SJCRH30 (cell line): ENCODE results near the gene COX18. TPM values are rescaled to one million over a fixed set of nuclear protein-coding genes. Genes with fewer than 3 reads are reported as not detected.

ENCODE experiments used
- DNase-seq, 2 experiments: peaks; one replicate each; pipeline ENCODE4 v3.0.0-alpha.2; 2015 to 2020
- H3K27ac ChIP-seq: fragments of 250-450 bp; sonication (Bioruptor Pico); 2 replicates; pipeline ENCODE4 v1.5.1; 2020; ENCODE audit warnings: mild to moderate bottlenecking, moderate library complexity
- H3K27me3 ChIP-seq: fragments of 250-450 bp; sonication (Bioruptor Pico); 2 replicates; pipeline ENCODE4 v1.5.1; 2020; ENCODE audit warnings: mild to moderate bottlenecking, moderate library complexity
- H3K36me3 ChIP-seq: fragments of 250-450 bp; sonication (Bioruptor Pico); 2 replicates; pipeline ENCODE4 v1.5.1; 2020; ENCODE audit warnings: mild to moderate bottlenecking, moderate library complexity
- H3K4me1 ChIP-seq: fragments of 250-450 bp; sonication (Bioruptor Pico); 2 replicates; pipeline ENCODE4 v1.5.1; 2020; ENCODE audit warnings: mild to moderate bottlenecking, moderate library complexity
- H3K4me3 ChIP-seq: fragments of 250-450 bp; sonication (Bioruptor Pico); 2 replicates; pipeline ENCODE4 v1.5.1; 2020; ENCODE audit warnings: mild to moderate bottlenecking, moderate library complexity
- H3K9me3 ChIP-seq: fragments of 250-450 bp; sonication (Bioruptor Pico); replicated peaks from 2 replicates; pipeline ENCODE4 v1.5.1; 2020; ENCODE audit warnings: mild to moderate bottlenecking, moderate library complexity
- total RNA-seq: library from RNA; depleted of rRNA; stranded (reverse); fragments of >200 nt; shearing (Covaris generic); gene quantifications from 2 replicates; pipeline ENCODE4 v1.2.3, GENCODE V29; 2014; rRNA removed

Gene COX18, protein sequence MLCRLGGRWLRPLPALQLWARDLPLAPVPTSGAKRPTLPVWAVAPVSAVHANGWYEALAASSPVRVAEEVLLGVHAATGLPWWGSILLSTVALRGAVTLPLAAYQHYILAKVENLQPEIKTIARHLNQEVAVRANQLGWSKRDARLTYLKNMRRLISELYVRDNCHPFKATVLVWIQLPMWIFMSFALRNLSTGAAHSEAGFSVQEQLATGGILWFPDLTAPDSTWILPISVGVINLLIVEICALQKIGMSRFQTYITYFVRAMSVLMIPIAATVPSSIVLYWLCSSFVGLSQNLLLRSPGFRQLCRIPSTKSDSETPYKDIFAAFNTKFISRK
- total RNA-seq, result 25.8 and 28.4 TPM in 2 replicates

DNA sequence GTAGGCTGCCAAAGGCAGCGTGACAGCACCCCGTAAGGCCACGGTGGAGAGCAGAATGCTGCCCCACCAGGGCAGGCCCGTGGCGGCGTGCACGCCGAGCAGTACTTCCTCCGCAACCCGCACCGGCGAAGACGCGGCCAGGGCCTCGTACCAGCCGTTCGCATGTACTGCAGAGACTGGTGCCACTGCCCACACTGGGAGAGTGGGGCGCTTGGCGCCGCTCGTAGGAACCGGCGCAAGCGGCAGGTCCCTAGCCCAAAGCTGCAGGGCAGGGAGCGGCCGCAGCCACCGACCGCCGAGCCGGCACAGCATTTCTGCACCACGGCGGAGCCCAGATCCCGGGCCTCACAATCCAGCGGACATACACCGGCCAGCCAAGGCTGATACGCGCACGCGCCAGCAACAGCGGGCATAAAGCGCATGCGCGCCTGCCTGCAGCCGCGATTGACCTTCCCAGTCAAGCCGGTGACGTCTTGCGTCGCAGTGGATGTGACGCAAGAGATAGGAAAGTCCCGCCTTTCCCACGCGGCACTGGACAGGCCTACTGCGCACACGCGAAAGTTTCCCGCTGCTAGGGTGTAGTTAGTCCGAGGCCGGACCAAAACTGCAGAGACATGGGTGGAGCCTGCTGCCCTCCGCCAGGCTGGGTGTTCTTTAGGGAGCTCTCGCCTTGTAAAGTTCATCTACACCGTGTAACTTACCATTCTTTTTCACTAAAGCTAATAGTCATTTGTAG is at the start of gene COX18:
TSS of gene COX18 (minus strand) at position 379 of the 736 bp plus-strand sequence. CDS start at position 312, 67 bp downstream.
- no peaks in the 10 kb centered on the region for H3K27me3 ChIP-seq
- peak; percentile 99 for DNase-seq
- peak within 1 kb of the TSS; percentile 87 for H3K4me3 ChIP-seq
- peak within 1 kb of the TSS; percentile 81 for H3K27ac ChIP-seq
- H3K4me1 ChIP-seq, result peaks cover 5% of the 10 kb centered on the region; the same call in 1 of the 2 replicates
- H3K9me3 ChIP-seq, result no peaks in the 10 kb centered on the region
- peaks cover 14% of the 10 kb centered on the region for H3K36me3 ChIP-seq

DNA sequence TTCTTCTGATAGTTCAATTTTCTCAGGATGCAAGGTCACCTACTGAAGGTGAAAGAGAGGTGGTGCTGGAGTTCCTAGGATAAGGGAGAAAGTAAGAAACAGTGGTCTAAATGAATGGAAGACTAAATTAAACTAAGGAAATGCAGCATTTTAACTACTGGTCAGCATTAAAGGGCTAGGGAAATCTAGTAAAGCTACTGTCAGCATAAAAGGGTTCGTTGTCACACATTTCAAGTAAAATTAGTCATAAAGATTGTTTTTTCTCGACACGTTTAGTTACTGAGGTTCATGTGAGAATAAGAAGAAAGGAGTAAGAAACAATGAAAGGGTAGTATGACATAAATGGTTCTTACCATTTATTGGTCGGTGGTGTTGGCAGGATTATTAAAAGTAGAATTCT is 40.0 kb upstream of the COX18 start:
- no peak for DNase-seq
- Histone ChIP-seq H3K36me3 (peaks cover 85% of the 10 kb centered on the region), H3K9me3 (no peaks in the 10 kb centered on the region), H3K4me1 (no peaks in the 10 kb centered on the region), H3K27ac (no peak overlapping the region), H3K27me3 (no peaks in the 10 kb centered on the region), H3K4me3 (no peak overlapping the region)

DNA sequence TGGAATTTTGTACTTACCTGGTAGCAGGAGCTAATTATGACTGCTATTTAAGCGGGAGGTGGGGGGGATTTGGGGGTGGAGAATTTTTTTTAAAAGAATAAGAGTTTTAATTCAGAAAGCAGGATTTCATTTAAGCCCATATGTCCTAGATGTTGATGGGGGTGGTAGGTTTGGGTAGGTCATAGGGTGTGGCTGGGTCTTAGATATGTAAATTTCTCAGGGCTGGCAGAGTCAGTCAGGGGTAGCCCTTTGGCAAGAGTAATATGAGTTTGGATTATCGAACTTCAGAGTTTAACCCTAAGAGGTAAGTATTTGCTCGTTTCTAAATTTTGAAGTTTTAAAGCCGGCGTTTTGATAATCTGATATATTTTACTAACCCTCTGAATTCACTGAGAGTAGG is 35.2 kb upstream of the COX18 start:
- H3K9me3 ChIP-seq, result no peaks in the 10 kb centered on the region
- no peak overlapping the region for H3K4me3 ChIP-seq
- no peak for DNase-seq
- no peak overlapping the region for H3K27ac ChIP-seq
- H3K36me3 ChIP-seq, result peaks cover 80% of the 10 kb centered on the region
- H3K4me1 ChIP-seq, result no peaks in the 10 kb centered on the region
- no peaks in the 10 kb centered on the region for H3K27me3 ChIP-seq

DNA sequence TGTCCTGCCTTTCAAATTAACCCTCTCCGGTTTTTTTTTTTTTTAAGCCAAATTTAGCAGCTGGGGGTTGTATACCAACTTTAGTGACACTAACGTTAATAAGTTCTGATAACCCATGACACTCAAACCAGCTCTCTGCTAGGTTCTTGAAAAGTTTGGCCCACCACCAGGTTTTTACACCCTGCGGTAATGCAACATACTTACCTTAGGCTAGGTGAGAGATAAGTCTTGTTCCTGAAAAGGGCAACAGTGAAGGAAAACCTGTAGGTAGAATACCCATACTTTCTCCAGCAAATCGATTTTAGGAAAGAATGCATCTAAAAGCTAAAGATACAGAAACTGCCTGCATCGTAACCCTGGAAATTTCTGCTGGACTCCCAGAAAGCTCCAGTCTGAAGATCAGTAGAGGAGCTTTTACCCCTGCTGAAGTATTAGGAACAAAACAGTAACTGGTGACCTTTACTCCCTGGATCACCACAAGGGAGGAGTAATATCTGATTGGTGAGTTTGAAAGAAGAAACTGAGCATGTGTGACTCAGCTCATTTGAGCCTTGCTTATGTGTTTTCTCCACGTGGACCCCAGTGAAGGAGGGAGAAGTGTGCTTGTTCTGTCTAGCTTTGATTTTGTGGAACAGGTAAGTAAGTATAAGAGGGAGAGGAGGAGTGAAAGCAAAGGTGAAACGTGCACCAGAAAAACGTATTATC is 34.4 kb upstream of the COX18 start:
- DNase-seq, result no peak
- Histone ChIP-seq H3K4me3 (no peak overlapping the region), H3K27ac (no peak overlapping the region), H3K4me1 (no peaks in the 10 kb centered on the region), H3K9me3 (no peaks in the 10 kb centered on the region), H3K36me3 (peaks cover 73% of the 10 kb centered on the region), H3K27me3 (no peaks in the 10 kb centered on the region)

DNA sequence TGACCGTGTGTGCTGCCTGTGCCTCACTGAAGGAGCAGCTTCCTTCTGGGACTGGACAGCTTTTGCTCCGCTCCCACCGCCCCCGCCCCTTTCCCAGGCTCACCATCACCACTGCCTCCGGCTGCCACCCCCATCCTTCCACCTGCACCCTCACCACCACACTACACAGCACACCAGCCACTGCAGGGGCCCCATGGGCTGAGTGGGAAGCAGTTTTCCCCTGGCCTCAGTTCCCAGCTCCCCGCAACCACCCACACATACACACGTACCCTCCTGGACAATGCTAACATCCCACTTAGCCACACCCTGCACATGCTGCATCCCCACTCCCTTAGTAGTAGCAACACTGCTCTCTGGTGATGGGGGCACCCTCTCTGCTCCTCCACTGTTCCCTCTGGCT is 29.6 kb upstream of the COX18 start:
- Histone ChIP-seq H3K27ac (no peak overlapping the region), H3K9me3 (no peaks in the 10 kb centered on the region), H3K4me1 (no peaks in the 10 kb centered on the region), H3K4me3 (no peak overlapping the region), H3K27me3 (no peaks in the 10 kb centered on the region), H3K36me3 (peaks cover 79% of the 10 kb centered on the region)
- DNase-seq, result no peak

DNA sequence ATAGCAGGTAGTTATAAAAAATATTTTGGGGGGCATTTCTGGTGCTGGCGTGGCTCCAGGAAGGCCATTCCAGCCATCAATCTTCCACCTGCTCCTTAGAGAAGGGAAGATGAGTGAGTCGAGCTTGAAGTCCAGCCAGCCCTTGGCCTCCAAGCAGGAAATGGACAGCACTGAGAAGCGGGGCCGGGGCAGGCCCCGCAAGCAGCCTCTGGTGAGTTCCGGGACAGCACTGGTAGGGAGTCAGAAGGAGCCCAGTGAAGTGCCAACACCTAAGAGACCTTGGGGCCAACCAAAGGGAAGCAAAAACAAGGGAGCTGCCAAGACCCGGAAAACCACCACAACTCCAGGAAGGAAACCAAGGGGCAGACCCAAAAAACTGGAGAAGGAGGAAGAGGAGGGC is 29.2 kb upstream of the COX18 start:
- Histone ChIP-seq H3K36me3 (peaks cover 79% of the 10 kb centered on the region), H3K27ac (no peak overlapping the region), H3K4me3 (no peak overlapping the region), H3K27me3 (no peaks in the 10 kb centered on the region), H3K4me1 (no peaks in the 10 kb centered on the region), H3K9me3 (no peaks in the 10 kb centered on the region)
- no peak for DNase-seq

DNA sequence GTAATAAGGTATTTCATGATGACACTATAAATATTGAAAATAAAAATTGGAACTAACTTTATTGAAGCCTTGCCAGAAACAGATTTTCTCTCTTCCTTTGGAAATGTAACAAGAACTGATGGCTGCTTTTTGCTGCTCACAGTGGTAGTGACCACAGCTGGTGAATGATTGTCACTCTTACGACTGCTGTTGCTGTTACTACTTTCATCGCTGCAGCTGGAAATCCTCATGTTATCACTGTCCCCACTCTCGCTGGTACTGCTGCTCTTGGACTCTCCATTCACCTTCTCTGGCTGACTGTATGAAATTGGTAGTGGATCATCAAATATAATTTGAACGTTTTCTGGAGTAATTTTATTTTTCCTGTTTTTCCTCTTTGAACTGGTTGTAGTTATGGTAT is 28.5 kb upstream of the COX18 start:
- no peak overlapping the region for H3K27ac ChIP-seq
- H3K4me1 ChIP-seq, result no peaks in the 10 kb centered on the region
- H3K27me3 ChIP-seq, result no peaks in the 10 kb centered on the region
- DNase-seq, result no peak
- H3K9me3 ChIP-seq, result no peaks in the 10 kb centered on the region
- peaks cover 77% of the 10 kb centered on the region for H3K36me3 ChIP-seq
- H3K4me3 ChIP-seq, result no peak overlapping the region

DNA sequence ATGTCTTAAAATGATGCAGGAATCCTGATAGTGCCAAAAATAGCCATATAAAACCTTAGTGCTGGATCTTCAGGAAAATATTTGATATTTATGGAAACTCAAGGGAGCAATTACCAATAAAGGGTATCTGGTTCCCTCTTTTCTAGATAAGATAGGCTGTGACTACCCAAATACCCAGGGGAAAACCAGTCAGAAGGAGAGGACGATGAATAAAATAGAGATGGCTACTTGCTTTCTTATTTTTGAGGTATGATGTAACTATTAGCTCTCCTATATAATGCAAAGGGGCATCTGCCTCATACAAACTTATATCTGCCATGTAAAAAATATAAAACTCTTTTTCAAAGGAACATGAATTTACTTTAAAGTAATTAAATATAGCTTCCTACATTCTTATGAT is 23.4 kb upstream of the COX18 start:
- peaks cover 85% of the 10 kb centered on the region for H3K36me3 ChIP-seq
- no peaks in the 10 kb centered on the region for H3K27me3 ChIP-seq
- no peak for DNase-seq
- no peaks in the 10 kb centered on the region for H3K4me1 ChIP-seq
- no peak overlapping the region for H3K27ac ChIP-seq
- no peaks in the 10 kb centered on the region for H3K9me3 ChIP-seq
- no peak overlapping the region for H3K4me3 ChIP-seq

DNA sequence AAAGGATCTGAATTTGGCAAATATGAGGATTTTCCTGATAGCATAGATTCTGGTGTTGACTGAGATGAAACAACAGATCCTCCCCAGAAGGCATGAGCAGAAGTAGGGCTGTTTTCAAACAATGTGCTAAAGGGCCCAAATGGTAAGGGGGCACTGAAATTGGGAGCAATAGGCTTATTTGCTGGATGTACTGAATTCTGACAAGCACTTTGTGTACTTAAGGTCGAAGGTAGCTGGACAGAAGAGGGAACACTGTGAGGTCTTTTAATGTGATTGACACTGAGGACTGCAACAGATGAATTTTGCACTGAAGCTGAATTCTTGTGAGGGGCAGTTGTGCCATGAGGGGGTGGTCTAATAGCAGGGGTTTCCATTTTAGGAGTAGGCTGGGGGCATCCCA is 21.2 kb upstream of the COX18 start:
- DNase-seq, result no peak
- no peaks in the 10 kb centered on the region for H3K27me3 ChIP-seq
- no peak overlapping the region for H3K27ac ChIP-seq
- H3K36me3 ChIP-seq, result peaks cover 78% of the 10 kb centered on the region
- H3K9me3 ChIP-seq, result no peaks in the 10 kb centered on the region
- no peak overlapping the region for H3K4me3 ChIP-seq
- no peaks in the 10 kb centered on the region for H3K4me1 ChIP-seq

DNA sequence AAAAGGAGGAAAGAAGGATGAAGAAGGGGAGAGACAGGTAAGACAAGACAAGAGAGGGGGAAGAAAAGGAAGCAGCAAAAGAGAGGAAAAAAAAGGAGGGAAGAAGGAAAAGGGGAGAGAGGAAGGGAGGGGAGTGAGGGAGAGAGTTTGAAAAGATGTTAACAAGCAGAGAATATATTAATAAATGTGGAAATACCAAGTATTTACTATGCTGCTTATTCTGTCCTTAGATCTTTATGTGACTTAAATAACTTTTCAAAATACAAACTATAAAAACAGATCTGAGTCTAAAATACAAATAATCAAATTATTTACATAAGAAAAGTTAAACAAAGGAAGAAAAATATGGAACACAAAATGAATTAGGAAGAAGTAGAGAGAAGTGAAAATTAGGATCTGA is 18.4 kb upstream of the COX18 start:
- no peaks in the 10 kb centered on the region for H3K27me3 ChIP-seq
- no peaks in the 10 kb centered on the region for H3K9me3 ChIP-seq
- DNase-seq, result no peak
- no peaks in the 10 kb centered on the region for H3K4me1 ChIP-seq
- no peak overlapping the region for H3K27ac ChIP-seq
- peaks cover 75% of the 10 kb centered on the region for H3K36me3 ChIP-seq
- no peak overlapping the region for H3K4me3 ChIP-seq

DNA sequence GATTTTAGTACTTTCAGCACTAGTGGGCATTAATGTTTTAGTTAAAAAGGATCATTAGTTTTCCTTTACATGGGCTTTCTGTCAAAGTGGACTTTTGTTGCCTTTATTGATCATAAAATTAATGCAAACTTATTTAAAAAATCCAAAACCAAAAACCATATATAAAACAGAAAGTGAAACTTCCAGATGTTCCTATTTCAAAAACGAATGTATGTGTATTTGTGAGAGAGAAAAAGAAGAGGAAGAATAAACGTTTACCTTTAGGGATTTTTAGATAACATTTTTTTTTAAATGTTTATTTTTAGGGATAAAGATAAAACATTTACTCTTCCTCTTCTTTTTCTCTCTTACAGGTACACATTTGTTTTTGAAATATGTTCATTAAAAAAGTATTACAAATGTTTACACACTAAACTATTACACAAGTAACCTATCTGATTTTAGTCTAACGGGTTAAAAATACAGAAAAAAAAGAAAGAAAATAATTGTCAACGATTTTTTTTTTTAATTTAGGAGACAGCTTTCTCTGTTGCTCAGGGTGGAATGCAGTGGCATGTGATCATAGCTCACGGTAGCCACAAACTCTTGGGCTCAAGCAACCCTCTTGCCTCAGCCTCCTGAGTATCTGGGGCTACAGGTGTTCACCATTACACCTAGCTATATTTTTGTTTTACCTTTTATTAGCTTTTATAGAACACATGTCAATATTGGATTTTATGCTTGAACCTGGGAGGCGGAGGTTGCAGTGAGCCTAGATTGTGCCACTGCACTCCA is 16.8 kb upstream of the COX18 start:
- peaks cover 67% of the 10 kb centered on the region for H3K36me3 ChIP-seq

DNA sequence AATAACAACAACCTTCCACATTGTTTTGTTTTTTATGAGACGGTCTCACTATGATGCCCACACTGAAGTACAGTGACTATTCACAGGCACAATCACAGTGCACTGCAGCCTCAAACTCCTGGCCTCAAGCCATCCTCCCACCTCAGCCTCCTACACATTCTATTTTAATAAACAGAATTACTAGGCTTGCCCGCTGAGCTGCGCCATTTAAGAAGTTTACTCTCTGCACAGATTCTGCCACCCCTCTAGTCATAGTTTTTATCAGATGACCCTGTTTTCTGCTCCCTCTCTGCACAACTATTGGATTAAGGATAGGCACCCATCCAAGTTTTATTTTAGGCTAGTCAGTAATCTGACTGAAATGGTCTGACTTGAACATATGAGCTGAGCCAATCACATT is 11.3 kb upstream of the COX18 start:
- no peaks in the 10 kb centered on the region for H3K9me3 ChIP-seq
- DNase-seq, result no peak
- no peaks in the 10 kb centered on the region for H3K27me3 ChIP-seq
- no peak overlapping the region for H3K4me3 ChIP-seq
- no peak overlapping the region for H3K27ac ChIP-seq
- no peaks in the 10 kb centered on the region for H3K4me1 ChIP-seq
- H3K36me3 ChIP-seq, result peaks cover 77% of the 10 kb centered on the region

More for the DNA sequence above, 16.8 kb upstream of the COX18 start:
- Histone ChIP-seq H3K27me3 (no peaks in the 10 kb centered on the region), H3K4me3 (no peak overlapping the region), H3K27ac (no peak overlapping the region), H3K4me1 (no peaks in the 10 kb centered on the region), H3K9me3 (no peaks in the 10 kb centered on the region)
- no peak for DNase-seq

DNA sequence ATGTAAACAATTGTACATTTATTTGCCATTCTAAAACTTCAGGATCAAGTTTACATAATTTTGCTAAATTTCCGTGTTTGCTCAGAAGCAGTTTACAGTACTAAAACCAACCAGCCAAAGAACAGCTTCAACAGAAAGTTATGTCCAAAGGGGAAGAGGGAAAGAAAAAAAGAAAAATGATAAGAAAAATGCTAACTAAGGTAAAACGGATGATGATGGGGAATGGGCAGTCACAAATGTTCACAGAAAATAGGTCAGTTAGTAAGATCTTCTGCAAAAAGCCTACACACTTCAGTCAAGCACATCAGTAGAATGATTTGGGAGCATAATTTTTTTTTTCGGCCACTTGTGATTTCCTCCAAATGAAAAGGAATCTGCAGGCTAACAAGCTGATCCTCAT is 6.3 kb upstream of the COX18 start:
- Histone ChIP-seq H3K4me3 (no peak overlapping the region), H3K36me3 (peaks cover 70% of the 10 kb centered on the region), H3K4me1 (no peaks in the 10 kb centered on the region), H3K9me3 (no peaks in the 10 kb centered on the region), H3K27ac (no peak overlapping the region), H3K27me3 (no peaks in the 10 kb centered on the region)
- DNase-seq, result no peak

DNA sequence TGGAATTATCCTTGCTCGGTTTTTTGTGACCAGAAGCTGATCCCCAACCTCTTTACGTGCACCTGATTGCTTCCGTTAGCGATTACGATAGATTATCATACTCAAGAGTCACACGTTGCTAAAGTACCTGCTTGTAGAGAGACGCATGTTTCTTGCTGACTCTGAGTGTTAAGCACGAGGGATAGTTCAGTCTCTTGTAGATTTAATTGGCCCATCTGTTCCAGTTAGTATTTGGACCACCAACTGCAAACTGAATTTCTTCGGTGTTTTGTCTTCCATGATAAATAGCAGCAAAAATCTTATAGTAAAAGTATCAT is 516 bp upstream of the COX18 start:
- peak overlapping the region; percentile 81 for H3K27ac ChIP-seq
- no peaks in the 10 kb centered on the region for H3K9me3 ChIP-seq
- no peak for DNase-seq
- peaks cover 20% of the 10 kb centered on the region for H3K36me3 ChIP-seq
- H3K27me3 ChIP-seq, result no peaks in the 10 kb centered on the region
- H3K4me3 ChIP-seq, result peak overlapping the region; percentile 87
- H3K4me1 ChIP-seq, result peaks cover 5% of the 10 kb centered on the region; the same call in 1 of the 2 replicates
